Hepatic stellate cell (primary cell): ENCODE data around the gene CD28.

Experiments used
- DNase-seq: peaks from one replicate; pipeline ENCODE4 v3.0.0; 2011; ENCODE audit warnings: low spot score

CD28 gene

GRCh38 chr2:203715744-203716143, 9.3 kb downstream of the CD28 start:
- no peak for DNase-seq

- DNase-seq: no peak
Measured at GRCh38 chr2:203718087-203718486, 11.6 kb downstream of the CD28 start.

GRCh38 chr2:203719456-203720410, 13.3 kb downstream of the CD28 start:
- DNase-seq: no peak

- no peak for DNase-seq
Measured at GRCh38 chr2:203720915-203721672, 14.7 kb downstream of the CD28 start.

GRCh38 chr2:203721781-203722300, 15.4 kb downstream of the CD28 start:
- DNase-seq: no peak

- DNase-seq: no peak
Measured at GRCh38 chr2:203722411-203722810, 16.0 kb downstream of the CD28 start.

GRCh38 chr2:203728321-203728720, 21.9 kb downstream of the CD28 start:
- DNase-seq: no peak

- no peak for DNase-seq
Measured at GRCh38 chr2:203730076-203730729, 23.8 kb downstream of the CD28 start.

GRCh38 chr2:203730883-203731282, 24.4 kb downstream of the CD28 start:
- no peak for DNase-seq

- no peak for DNase-seq
Measured at GRCh38 chr2:203732092-203732952, 25.9 kb downstream of the CD28 start.

- no peak for DNase-seq
Measured at GRCh38 chr2:203732953-203733510, 26.6 kb downstream of the CD28 start.

- DNase-seq: no peak
Measured at GRCh38 chr2:203733684-203734083, 27.2 kb downstream of the CD28 start.

- DNase-seq: no peak
Measured at GRCh38 chr2:203734276-203734983, 28.0 kb downstream of the CD28 start.

- DNase-seq: no peak
Measured at GRCh38 chr2:203737360-203737759, 30.9 kb downstream of the CD28 start.

GRCh38 chr2:203739351-203739750, 32.9 kb downstream of the CD28 start:
- DNase-seq: no peak

GRCh38 chr2:203740871-203741281, 34.4 kb downstream of the CD28 start:
- DNase-seq: no peak

GRCh38 chr2:203741566-203741965, 35.1 kb downstream of the CD28 start:
- no peak for DNase-seq

GRCh38 chr2:203743441-203743981, 37.1 kb downstream of the CD28 start:
- no peak for DNase-seq

- no peak for DNase-seq
Measured at GRCh38 chr2:203744091-203744490, 37.7 kb downstream of the CD28 start.

GRCh38 chr2:203745267-203745666, 38.8 kb downstream of the CD28 start:
- DNase-seq: no peak
